HG03060 (cell line): ENCODE data around the gene WDR31.
"Not testable (repeated sequence)": the region's sequence is repeated elsewhere in the genome, so short reads cannot be mapped to it uniquely, and the experiment has no call there.

ENCODE experiments used
- ATAC-seq: cut with Tn5 transposase; IDR thresholded peaks from one replicate; pipeline ENCODE4 v1.9.1; 2021; ENCODE audit warnings: low read depth, moderate number of reproducible peaks; ENCODE audit not compliant: unreplicated experiment

Gene WDR31

GRCh38 chr9:113340011-113340699 is at the start of gene WDR31:
Gene WDR31 (minus strand): TSS chr9:113340275. CDS start chr9:113332022, 8,253 bp downstream.
- ATAC-seq, result peak; percentile 86

DNA sequence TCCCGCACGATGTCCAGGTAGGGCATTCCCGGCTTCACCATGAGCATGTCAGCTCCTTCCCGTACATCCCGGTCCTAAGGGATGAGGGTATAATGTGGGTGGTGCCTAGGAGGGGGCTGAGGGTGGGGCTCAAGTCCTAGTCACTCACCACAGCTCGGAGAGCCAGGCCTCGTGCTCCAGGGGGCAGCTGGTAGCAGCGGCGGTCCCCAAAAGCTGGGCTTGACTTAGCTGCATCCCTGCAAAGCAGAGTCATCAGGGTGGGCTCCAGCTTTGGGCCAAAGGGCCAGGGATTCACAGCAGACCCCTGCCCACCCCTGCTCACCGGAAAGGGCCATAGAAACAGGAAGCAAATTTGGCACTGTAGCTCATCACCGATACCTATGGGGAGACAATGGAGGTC is 49.4 kb upstream of the WDR31 start:
- no peak for ATAC-seq

GRCh38 chr9:113388833-113389232 is 48.8 kb upstream of the WDR31 start:
- no peak for ATAC-seq

DNA sequence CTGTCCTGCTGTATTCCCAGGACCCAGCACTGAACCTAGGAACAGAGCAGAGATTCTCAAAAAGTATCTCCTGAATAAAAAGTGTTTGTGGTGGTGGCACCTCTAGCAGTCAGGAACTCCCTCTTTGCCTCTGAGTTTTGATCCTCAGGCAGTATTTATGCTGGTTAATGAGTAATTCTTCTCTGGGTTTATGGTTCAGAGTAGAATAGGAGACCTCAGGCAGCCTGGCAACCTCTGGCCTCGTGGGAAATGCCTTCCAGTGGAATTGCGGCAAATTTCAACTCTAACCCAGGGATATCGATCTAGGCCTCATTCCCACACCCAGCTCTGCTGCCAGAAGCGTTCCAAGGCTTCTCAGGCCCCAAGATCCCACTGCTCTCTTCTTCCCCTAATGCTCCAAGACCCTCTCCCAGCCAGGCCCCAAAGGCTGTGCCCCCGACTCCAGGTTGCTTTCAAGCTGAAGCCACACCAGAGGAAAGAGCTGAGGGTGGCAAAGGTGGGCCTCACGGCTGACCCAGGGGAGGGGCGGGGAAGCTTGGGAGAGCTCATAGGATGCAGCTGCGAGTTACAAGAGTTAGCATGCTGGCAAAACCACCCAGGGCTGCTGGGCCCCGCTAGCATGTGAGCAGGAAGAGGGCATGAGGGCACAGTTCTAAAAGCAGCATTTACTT is 47.6 kb upstream of the WDR31 start:
- no peak for ATAC-seq

GRCh38 chr9:113386571-113387393 is 46.7 kb upstream of the WDR31 start:
- ATAC-seq, result no peak

DNA sequence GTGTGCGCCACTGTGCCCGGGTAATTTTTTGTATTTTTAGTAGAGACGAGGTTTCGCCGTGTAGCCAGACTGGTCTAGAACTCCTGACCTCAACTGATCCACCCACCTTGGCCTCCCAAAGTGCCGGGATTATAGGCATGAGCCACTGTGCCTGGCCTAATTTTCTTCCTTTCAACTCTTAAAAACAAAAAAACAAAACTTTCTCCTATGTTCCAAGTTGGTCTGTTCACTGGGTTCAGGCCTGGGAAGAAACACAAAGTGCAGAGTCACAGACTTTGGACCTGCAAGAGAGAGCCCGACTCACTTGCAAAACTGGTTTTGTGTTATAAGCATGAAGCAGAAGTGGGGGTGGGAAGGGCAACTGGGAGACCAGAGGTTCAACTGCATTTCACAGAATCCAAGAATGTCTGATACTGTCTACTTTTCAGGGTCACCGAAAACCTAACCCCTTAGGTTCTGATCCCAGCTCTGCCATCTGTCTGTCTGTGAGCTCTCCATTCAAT is 41.9 kb upstream of the WDR31 start:
- ATAC-seq, result no peak

GRCh38 chr9:113381441-113381840 is 41.4 kb upstream of the WDR31 start:
- not testable (repeated sequence) for ATAC-seq

DNA sequence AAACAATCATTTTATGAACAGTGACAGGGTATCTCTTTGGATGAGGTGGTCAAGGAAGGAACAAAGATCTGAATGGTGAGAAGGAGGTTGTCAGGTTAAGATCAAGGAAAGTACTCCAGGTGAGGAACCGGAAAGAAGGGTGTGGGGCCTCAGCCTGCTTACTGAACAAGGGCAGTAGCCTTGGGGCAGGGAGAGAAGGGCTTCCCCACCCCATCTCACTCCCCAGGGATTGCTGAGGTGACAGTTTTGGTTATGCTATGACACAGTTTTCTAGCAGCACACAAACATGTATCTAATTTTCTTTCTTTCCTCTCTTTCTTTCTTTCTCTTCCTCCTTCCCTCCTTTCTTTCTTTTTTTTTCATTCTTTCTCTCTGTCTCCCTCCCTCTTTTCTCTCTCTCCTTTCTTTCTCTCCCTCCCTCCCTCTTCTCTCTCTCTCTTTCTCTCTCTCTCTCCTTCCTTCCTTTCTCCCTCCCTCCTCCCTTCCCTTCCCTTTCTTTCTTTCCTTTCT is 40.8 kb upstream of the WDR31 start:
- no peak for ATAC-seq

- not testable (repeated sequence) for ATAC-seq
Observed at GRCh38 chr9:113379829-113380210, 39.7 kb upstream of the WDR31 start.

DNA sequence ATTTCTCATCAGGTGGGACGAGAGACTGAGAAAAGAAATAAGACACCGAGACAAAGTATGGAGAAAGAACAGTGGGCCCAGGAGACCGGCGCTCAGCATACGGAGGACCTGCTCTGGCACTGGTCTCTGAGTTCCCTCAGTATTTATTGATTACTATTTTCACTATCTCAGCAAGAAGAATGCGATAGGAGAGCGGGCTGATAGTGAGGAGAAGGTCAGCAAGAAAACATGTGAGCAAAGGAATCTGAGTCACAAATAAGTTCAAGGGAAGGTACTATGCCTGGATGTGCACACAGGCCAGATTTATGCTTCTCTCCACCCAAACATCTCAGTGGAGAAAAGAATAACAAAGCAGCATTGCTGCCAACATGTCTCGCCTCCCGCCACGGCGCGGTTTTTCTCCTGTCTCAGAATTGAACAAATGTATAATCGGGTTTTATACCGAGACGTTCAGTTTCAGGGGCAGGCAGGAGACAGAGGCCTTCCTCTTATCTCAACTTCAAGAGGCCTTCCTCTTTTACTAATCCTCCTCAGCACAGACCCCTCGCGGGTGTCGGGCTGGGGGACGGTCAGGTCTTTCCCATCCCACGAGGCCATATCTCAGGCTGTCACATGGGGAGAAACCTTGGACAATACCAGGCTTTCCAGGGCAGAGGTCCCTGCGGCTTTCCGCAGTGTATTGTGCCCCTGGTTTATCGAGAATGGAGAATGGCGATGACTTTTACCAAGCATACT is 39.2 kb upstream of the WDR31 start:
- ATAC-seq, result not testable (repeated sequence)

GRCh38 chr9:113376634-113377567 is 36.8 kb upstream of the WDR31 start, which contains the start of gene HDHD3:
Gene HDHD3 (minus strand): TSS chr9:113376986. CDS start chr9:113374354, 2,632 bp downstream.
- ATAC-seq, result no peak

GRCh38 chr9:113375057-113376023 is 35.3 kb upstream of the WDR31 start:
- no peak for ATAC-seq

- ATAC-seq, result no peak
Observed at GRCh38 chr9:113373676-113374392, 33.8 kb upstream of the WDR31 start.

DNA sequence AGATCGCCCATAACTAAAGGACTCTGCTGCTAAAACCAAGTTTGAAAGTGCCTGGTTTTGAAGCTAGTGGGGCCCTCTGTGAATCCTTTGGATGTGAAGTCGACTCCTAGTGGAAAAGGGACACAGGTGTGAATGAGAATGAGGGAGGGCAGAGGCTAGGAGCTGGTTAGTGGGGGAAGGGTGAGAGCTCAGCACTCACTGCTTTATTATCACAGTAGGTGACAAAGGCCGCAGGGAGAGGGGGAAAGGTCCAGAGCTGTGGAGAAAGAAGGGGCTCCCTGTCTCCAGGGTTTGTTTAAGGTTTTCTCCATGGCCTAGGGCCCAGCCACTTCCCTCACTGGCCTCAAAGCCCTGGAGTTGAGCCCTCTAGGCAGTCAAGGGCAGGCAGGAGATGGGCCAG is 33.2 kb upstream of the WDR31 start:
- no peak for ATAC-seq

DNA sequence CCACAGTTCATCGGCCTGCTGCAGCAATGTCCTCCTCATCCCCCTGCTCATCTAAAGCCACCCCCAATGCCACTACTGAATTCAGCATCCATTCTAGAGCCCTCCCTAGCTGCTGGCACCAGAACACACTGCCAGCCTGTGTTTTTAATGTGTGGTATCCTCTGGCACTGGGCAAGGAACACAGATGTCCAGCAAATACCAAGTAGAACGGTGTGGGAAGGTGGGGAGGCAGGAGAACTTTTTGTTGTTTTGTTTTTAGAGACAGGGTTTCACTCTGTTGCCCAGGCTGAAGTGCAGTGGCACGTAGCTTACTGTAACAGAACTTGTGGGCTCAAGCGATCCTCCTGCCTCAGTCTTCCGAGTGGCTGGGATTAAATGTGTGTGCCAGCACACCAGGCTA is 32.0 kb upstream of the WDR31 start:
- ATAC-seq, result no peak

DNA sequence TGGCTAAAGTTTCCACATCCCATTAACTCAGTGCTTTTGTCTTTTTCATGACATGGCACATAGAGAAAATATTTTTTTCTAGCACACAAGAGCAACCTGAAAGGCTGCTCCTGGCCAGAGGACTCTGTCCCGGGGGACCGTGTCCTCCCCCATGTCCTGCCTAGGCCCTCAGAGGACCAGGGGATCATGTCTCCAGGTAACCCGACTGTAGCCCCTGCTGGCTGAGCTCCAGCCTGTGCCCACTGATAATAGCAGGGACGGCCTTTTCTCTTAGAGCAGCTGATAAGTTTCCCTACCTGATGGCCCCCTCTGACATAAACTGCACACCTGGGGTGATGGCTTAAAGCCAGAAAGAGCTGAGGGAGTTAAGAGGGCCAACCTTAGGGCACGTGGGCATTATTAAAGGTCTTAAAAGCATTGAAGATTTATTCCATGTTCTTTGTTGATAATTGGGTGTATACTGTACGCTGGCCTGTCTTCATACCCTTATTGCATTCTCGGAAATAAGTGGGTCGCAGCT is 30.8 kb upstream of the WDR31 start:
- ATAC-seq, result no peak

GRCh38 chr9:113369855-113370140 is 29.7 kb upstream of the WDR31 start:
- no peak for ATAC-seq
